Upper lobe of right lung (tissue), 1 donor: ENCODE data around the gene FRMD4A. TPM values are rescaled to one million over a fixed set of nuclear protein-coding genes. Genes with fewer than 3 reads are reported as not detected.

ENCODE experiments used
- ATAC-seq: fragments of 200-7000 bp; cut with Tn5 transposase; one replicate; pipeline ENCODE4 v1.9.1; 2020; ENCODE audit warnings: mild to moderate bottlenecking, moderate library complexity
- DNase-seq: peaks from one replicate; pipeline ENCODE4 v3.0.0-alpha.2; 2020
- H3K27ac ChIP-seq: fragments of 200-600 bp; one replicate; pipeline ENCODE4 v1.8.0; 2022
- H3K27me3 ChIP-seq: fragments of 200-600 bp; one replicate; pipeline ENCODE4 v1.8.0; 2022; ENCODE audit warnings: mild to moderate bottlenecking
- H3K36me3 ChIP-seq: fragments of 200-600 bp; one replicate; pipeline ENCODE4 v1.8.0; 2022
- H3K4me1 ChIP-seq: fragments of 200-600 bp; one replicate; pipeline ENCODE4 v1.8.0; 2022
- H3K4me3 ChIP-seq: fragments of 200-600 bp; one replicate; pipeline ENCODE4 v1.8.0; 2022; ENCODE audit warnings: mild to moderate bottlenecking
- H3K9me3 ChIP-seq: fragments of 200-600 bp; one replicate; pipeline ENCODE4 v1.8.0; 2022
- CTCF ChIP-seq: fragments of 200-600 bp; IDR thresholded peaks from one replicate; pipeline ENCODE4 v1.8.0; 2022; ENCODE audit warnings: antibody characterized with exemption
- intact Hi-C: fragments of 100-400 bp; cut with DNase I; formaldehyde crosslinking; loops from one replicate; pipeline ENCODE4 v1.11.0; 2022
- total RNA-seq: library from RNA; stranded (reverse); fragmentation: NEBNext Ultra II Directional; extraction: Animal tissue kit (Norgen Biotek cat#: 25700); gene quantifications from one replicate; pipeline ENCODE4 v1.2.1, GENCODE V29; 2021
- donor health status: DM: no; HTN: yes; CAD: no; lungs with severe emphysema.

Gene FRMD4A
- total RNA-seq, 1 donor from 2014 or later, result 38.3 TPM

- no peaks in the 10 kb centered on the region for H3K4me1 ChIP-seq
- ATAC-seq (peak; percentile 23), DNase-seq (no peak)
- H3K9me3 ChIP-seq, result no peaks in the 10 kb centered on the region
- no peak for TF ChIP-seq CTCF
- no peak overlapping the region for H3K27ac ChIP-seq
- no peaks in the 10 kb centered on the region for H3K27me3 ChIP-seq
- no peak overlapping the region for H3K4me3 ChIP-seq
- intact Hi-C loops, result no loop called here
- H3K36me3 ChIP-seq, result no peaks in the 10 kb centered on the region
Measured at GRCh38 chr10:13970236-13970956, 360.3 kb downstream of the FRMD4A start.

DNA sequence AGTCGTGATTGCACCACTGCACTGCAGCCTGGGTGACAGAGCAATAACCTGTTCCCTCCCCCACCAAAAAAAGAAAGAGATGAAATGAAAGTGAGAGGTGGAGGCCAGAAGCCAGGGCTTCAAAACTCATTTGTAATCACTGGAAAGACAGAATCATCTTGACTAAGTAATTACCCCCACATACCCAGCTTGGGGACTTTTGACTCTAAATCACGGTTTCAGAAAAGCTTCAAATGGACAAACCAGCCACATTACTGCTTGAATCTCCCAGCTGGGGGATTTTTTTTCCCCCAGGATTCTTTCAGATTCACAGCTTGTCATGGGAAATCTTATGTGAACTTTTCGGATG, 361.0 kb downstream of the FRMD4A start:
- Histone ChIP-seq H3K27me3 (no peaks in the 10 kb centered on the region), H3K27ac (no peak overlapping the region), H3K36me3 (no peaks in the 10 kb centered on the region), H3K4me3 (no peak overlapping the region), H3K4me1 (no peaks in the 10 kb centered on the region), H3K9me3 (no peaks in the 10 kb centered on the region)
- no peak for TF ChIP-seq CTCF
- DNase-seq, result no peak
- intact Hi-C loops, result no loop called here
- no peak for ATAC-seq

GRCh38 chr10:13969118-13969791, 361.5 kb downstream of the FRMD4A start:
- no peak for ATAC-seq
- Histone ChIP-seq H3K4me3 (no peak overlapping the region), H3K4me1 (no peaks in the 10 kb centered on the region), H3K36me3 (no peaks in the 10 kb centered on the region), H3K27me3 (no peaks in the 10 kb centered on the region), H3K9me3 (no peaks in the 10 kb centered on the region), H3K27ac (no peak overlapping the region)
- intact Hi-C loops, result no loop called here
- TF ChIP-seq CTCF, result no peak
- DNase-seq, result no peak

- no peak for TF ChIP-seq CTCF
- Histone ChIP-seq H3K4me1 (peaks cover 6% of the 10 kb centered on the region), H3K9me3 (no peaks in the 10 kb centered on the region), H3K27ac (no peak overlapping the region), H3K27me3 (no peaks in the 10 kb centered on the region), H3K36me3 (no peaks in the 10 kb centered on the region), H3K4me3 (no peak overlapping the region)
- intact Hi-C loops, result no loop called here
- ATAC-seq (no peak), DNase-seq (no peak)
Measured at GRCh38 chr10:13961853-13962252, 368.9 kb downstream of the FRMD4A start.

DNA sequence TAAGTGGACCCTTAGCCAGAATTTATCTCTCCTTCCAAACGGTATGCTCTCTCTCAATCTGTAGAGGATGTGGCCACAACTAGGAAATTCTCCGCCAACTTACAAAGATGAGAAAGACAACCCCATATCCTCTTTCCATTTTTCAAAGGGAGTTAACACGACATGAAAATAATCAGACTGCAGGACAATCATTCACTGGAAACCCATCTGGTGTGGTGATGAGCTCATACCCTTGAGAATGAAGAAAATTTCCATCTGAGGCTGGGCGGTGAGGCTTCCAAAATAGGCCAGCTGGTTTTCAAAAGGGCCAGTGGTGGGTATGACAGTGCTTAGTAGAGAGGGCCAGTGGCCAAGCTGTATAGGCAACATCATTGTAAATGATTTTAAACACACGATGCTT, 369.6 kb downstream of the FRMD4A start:
- H3K4me1 ChIP-seq, result peaks cover 6% of the 10 kb centered on the region
- no peaks in the 10 kb centered on the region for H3K36me3 ChIP-seq
- TF ChIP-seq CTCF, result no peak
- no peaks in the 10 kb centered on the region for H3K9me3 ChIP-seq
- intact Hi-C loops, result no loop called here
- H3K27me3 ChIP-seq, result no peaks in the 10 kb centered on the region
- ATAC-seq, result peak; percentile 28
- H3K27ac ChIP-seq, result no peak overlapping the region
- no peak overlapping the region for H3K4me3 ChIP-seq
- no peak for DNase-seq
